H1 (cell line): ENCODE measurements around the gene GRIK2.

ENCODE experiments used
- PHF8 ChIP-seq: fragments of 200-600 bp; sonication (generic); conservative IDR thresholded peaks from 2 replicates; pipeline ENCODE4 v1.7.1; 2012; ENCODE audit warnings: low read depth, mild to moderate bottlenecking, inconsistent platforms, low read length, moderate library complexity
- POLR2A ChIP-seq, 2 experiments: IDR thresholded peaks; 1 replicate in 1 of 2; 2 replicates in 1 of 2; pipeline ENCODE4 v1.6.1; 2011; ENCODE audit warnings: low read depth in 2 of 2, low read length in 2 of 2, mild to moderate bottlenecking in 2 of 2; ENCODE audit errors: control extremely low read depth in 1 of 2
- RAD21 ChIP-seq, 2 experiments: IDR thresholded peaks in 1 of 2; conservative IDR thresholded peaks in 1 of 2; 2 replicates each; pipeline ENCODE4 v1.6.1; 2011; ENCODE audit warnings: low read depth in 2 of 2, low read length in 2 of 2, improper control_type of control experiment in 1 of 2, inconsistent platforms in 1 of 2, mild to moderate bottlenecking in 1 of 2, moderate library complexity in 1 of 2
- RFX5 ChIP-seq: IDR thresholded peaks from 2 replicates; pipeline ENCODE4 v1.6.1; 2011; ENCODE audit warnings: low read depth, low read length, improper control_type of control experiment, borderline replicate concordance
- SP1 ChIP-seq: IDR thresholded peaks from 2 replicates; pipeline ENCODE4 v1.6.1; 2011; ENCODE audit warnings: low read depth, low read length
- SRF ChIP-seq: IDR thresholded peaks from 2 replicates; pipeline ENCODE4 v1.6.1; 2011; ENCODE audit warnings: mild to moderate bottlenecking, low read depth, low read length, moderate library complexity
- SUZ12 ChIP-seq: fragments of 200-600 bp; sonication (generic); IDR thresholded peaks from 2 replicates; pipeline ENCODE4 v1.6.1; 2012; ENCODE audit warnings: mild to moderate bottlenecking, inconsistent platforms, low read length, moderate library complexity, mixed read lengths
- TAF1 ChIP-seq: IDR thresholded peaks from 2 replicates; pipeline ENCODE4 v1.6.1; 2011; ENCODE audit warnings: mild to moderate bottlenecking, low read depth, low read length
- TF ChIP-seq, protein P1 (sequence below), 3 experiments: IDR thresholded peaks; 1 replicate in 2 of 3; 2 replicates in 1 of 3; pipeline versions ENCODE4 v1.5.1 to v1.6.1; 2011; ENCODE audit warnings: low read length in 3 of 3, mild to moderate bottlenecking in 3 of 3, inconsistent platforms in 2 of 3, low read depth in 1 of 3, moderate library complexity in 1 of 3; ENCODE audit not compliant: insufficient read depth in 1 of 3; ENCODE audit errors: control extremely low read depth in 1 of 3
- TF ChIP-seq, protein P2 (sequence below): IDR thresholded peaks from 2 replicates; pipeline ENCODE4 v1.6.1; 2012; ENCODE audit warnings: inconsistent platforms

DNA sequence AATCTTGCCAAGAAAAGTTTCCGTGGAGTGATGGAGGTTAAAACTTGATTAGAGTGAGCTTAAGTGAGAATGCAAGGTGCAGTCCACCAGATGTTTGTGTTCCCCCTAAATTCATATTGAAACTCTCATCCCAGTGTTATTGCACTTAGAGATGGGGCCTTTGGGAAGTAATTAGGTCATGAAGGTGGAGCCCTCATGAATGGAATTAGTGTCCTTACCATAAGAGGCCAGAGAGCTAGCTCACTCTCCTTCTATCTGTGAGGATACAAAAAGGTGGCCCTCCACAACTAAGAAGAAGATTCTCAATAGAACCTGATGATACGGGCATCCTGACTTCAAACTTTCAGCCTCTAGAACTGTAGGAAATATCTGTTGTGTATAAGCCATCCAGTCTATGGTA is 258.6 kb downstream of the GRIK2 start:
- TF ChIP-seq, protein P1, sequence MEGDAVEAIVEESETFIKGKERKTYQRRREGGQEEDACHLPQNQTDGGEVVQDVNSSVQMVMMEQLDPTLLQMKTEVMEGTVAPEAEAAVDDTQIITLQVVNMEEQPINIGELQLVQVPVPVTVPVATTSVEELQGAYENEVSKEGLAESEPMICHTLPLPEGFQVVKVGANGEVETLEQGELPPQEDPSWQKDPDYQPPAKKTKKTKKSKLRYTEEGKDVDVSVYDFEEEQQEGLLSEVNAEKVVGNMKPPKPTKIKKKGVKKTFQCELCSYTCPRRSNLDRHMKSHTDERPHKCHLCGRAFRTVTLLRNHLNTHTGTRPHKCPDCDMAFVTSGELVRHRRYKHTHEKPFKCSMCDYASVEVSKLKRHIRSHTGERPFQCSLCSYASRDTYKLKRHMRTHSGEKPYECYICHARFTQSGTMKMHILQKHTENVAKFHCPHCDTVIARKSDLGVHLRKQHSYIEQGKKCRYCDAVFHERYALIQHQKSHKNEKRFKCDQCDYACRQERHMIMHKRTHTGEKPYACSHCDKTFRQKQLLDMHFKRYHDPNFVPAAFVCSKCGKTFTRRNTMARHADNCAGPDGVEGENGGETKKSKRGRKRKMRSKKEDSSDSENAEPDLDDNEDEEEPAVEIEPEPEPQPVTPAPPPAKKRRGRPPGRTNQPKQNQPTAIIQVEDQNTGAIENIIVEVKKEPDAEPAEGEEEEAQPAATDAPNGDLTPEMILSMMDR (IDR thresholded peaks at IDR 0.05; ENCODE audit: control extremely low read depth in 1 of 3, insufficient read depth in 1 of 3, low read depth in 1 of 3, low read length in 3 of 3) = no peak
- TF ChIP-seq RFX5 (no peak), TAF1 (no peak), POLR2A (IDR thresholded peaks at IDR 0.05; ENCODE audit: control extremely low read depth in 1 of 2, low read depth in 2 of 2, low read length in 2 of 2) (no peak), PHF8 (no peak), SRF (no peak), RAD21 (IDR thresholded peaks at IDR 0.05 in 1 of 2, conservative IDR thresholded peaks at IDR 0.05 in 1 of 2; ENCODE audit: low read depth in 2 of 2, low read length in 2 of 2) (no peak), SP1 (no peak), SUZ12 (no peak)
- TF ChIP-seq, protein P2, sequence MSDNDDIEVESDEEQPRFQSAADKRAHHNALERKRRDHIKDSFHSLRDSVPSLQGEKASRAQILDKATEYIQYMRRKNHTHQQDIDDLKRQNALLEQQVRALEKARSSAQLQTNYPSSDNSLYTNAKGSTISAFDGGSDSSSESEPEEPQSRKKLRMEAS = no peak
